Activated T-cell treated with anti-CD3 and anti-CD28 coated beads, Interleukin-2, amount 50 U/mL, for 4 hours (primary cell): ENCODE measurements around the gene MOB2. TPM values are rescaled to one million over a fixed set of nuclear protein-coding genes. Genes with fewer than 3 reads are reported as not detected.

Experiments used
- ATAC-seq, 2 donors: fragments of 200-7000 bp; cut with Tn5 transposase; one replicate each; pipeline ENCODE4 v1.10.0; 2021
- DNase-seq: peaks from one replicate; pipeline ENCODE4 v3.0.0-alpha.2; 2020
- H3K27me3 Mint-ChIP-seq: one replicate; pipeline ENCODE4 v1.8.0; 2021; ENCODE audit warnings: low read depth, mixed read lengths
- H3K36me3 Mint-ChIP-seq: one replicate; pipeline ENCODE4 v1.8.0; 2022; ENCODE audit warnings: mixed read lengths; ENCODE audit not compliant: insufficient read depth
- H3K4me1 Mint-ChIP-seq: one replicate; pipeline ENCODE4 v1.8.0; 2021; ENCODE audit warnings: low read depth, mixed read lengths
- H3K4me3 Mint-ChIP-seq: one replicate; pipeline ENCODE4 v1.8.0; 2021; ENCODE audit warnings: mild to moderate bottlenecking, moderate library complexity, mixed read lengths
- H3K9me3 Mint-ChIP-seq: one replicate; pipeline ENCODE4 v1.8.0; 2021; ENCODE audit warnings: mixed read lengths
- total RNA-seq, 3 donors: library from RNA; stranded (reverse); gene quantifications; one replicate each; pipeline ENCODE4 v1.2.1, GENCODE V29; 2021

MOB2 gene
- total RNA-seq, 3 donors from 2014 or later = 17.7 to 20.1 (median 18.2) TPM

DNA sequence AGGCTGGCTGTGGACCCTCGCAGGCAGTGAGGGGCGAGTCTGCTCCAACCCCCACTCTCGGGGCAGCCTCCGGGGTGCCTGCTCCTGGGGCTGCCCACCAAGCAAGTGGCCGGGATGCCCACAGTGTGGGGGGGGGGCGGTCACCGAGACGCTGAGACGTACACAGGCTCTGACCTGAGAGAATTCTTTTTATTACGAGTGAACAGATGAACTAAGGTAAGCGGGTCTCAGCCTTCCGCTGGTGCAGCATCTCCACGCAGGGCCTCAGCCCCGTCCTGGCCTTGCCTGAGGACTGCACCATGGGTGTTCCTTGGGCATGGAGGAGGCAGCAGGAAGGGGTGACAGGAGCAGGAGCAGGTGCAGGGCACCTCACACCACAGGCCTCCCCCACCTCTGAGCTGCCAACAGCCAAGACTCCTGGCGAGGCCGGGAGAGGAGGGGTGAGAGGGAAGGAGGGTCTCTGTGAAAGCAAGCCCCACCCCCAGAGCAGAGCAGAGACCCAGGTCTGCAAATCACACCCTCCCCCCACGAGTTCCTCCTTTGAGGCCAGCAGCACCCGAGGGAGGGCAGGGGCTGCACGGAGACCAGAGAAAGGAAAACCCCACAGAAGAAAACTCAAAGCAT, 17.2 kb downstream of the MOB2 start:
- Mint-ChIP-seq H3K27me3 (no peaks in the 10 kb centered on the region), H3K9me3 (no peaks in the 10 kb centered on the region), H3K4me3 (no peak overlapping the region), H3K4me1 (no peaks in the 10 kb centered on the region), H3K36me3 (peaks cover 20% of the 10 kb centered on the region)
- DNase-seq (no peak), ATAC-seq (no peak)

DNA sequence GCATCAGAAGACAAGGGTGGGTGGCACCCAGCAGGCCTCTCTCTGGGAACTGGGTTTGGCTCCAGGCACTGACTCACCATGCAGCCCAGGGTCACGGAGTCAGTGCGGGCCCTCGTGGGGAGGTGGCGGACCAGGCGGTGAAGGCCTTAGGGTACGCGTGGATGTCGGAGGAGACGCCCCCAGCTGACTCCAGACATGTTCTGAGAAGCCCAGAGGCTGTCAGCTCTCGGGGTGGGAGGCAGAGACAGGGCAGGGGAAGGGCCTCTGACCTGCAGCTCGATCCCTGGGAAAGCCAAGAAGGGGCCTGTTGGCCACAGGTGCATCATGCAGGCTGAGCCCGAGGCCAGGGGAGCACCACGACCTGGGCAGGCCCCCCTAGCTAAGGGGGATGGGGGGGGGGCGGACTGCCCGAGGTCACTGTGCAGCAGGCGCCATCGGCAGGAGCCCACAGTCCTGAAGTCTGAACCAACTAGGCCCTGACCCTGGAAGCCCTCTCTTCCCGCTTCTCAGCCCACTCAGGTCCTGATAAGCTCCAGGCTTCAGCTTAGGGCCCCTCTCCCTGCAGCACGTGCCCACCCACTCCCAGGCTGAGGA, 18.0 kb downstream of the MOB2 start:
- H3K9me3 Mint-ChIP-seq = no peaks in the 10 kb centered on the region
- H3K4me3 Mint-ChIP-seq = no peak overlapping the region
- H3K27me3 Mint-ChIP-seq = no peaks in the 10 kb centered on the region
- ATAC-seq (no peak), DNase-seq (no peak)
- H3K4me1 Mint-ChIP-seq = no peaks in the 10 kb centered on the region
- H3K36me3 Mint-ChIP-seq = peaks cover 16% of the 10 kb centered on the region

DNA sequence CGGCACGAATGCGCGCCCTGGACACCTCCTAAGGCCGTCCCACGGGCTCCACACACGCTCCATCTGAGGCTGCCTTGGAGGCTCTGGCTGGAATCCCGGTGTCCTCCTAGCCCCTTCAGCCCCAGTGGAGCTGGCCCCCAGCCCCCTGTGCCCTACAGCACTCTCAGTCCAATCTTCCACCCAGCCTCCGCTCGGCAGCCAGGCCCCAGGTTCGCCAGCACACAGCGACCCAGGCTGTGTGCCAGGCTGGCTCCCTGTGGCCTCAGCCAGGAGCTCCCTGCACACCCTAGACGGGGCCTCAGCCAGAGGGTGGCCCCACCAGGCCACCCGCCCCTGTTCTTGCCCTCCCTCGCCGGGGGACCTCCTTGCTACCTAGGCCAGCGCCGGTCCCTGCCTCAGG, 18.6 kb downstream of the MOB2 start:
- ATAC-seq (no peak), DNase-seq (no peak)
- no peak overlapping the region for H3K4me3 Mint-ChIP-seq
- H3K27me3 Mint-ChIP-seq = no peaks in the 10 kb centered on the region
- H3K4me1 Mint-ChIP-seq = no peaks in the 10 kb centered on the region
- H3K36me3 Mint-ChIP-seq = peaks cover 16% of the 10 kb centered on the region
- no peaks in the 10 kb centered on the region for H3K9me3 Mint-ChIP-seq

DNA sequence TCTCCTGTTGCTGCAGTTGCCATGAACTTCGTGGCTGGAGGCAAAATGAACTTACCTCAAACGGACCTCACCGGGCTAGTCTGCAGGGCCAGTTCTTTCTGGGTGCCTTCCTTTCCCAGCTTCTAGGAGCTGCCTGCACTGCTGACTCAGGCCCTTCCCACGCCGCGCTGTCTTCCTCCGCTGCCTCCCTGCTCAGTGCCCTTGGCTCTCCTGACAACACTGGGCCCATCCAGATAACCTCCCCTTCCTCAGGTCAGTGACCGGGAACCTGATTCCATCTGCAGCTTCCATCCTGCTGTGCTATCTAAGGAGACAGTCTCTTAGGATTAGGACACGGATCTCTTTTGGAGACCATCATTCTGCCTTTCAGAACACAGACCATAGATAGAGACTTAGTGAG, 19.3 kb downstream of the MOB2 start:
- Mint-ChIP-seq H3K27me3 (no peaks in the 10 kb centered on the region), H3K36me3 (peaks cover 16% of the 10 kb centered on the region), H3K4me1 (no peaks in the 10 kb centered on the region), H3K4me3 (no peak overlapping the region), H3K9me3 (no peaks in the 10 kb centered on the region)
- DNase-seq = no peak
- no peak for ATAC-seq

DNA sequence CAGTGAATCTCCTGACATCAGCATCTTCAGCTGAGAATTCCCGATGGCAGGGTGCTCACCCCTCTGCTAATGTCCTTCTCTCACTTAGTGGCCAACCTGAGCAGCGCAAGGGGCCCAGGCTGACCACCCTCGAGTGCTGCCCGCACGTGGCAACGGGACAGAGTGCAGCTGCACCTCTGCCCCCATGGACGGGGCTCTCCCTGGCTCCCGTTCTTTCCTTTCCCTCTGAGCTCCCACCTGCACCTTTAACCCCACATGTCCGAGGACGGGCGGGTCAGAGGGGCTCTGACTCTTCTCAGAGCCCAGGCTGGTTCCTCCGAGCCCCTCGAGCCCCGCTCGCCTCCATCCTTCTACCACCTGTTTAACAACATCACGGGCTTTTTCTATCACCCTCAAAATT, 19.8 kb downstream of the MOB2 start:
- H3K27me3 Mint-ChIP-seq = no peaks in the 10 kb centered on the region
- peaks cover 15% of the 10 kb centered on the region for H3K36me3 Mint-ChIP-seq
- DNase-seq (no peak), ATAC-seq (no peak)
- no peak overlapping the region for H3K4me3 Mint-ChIP-seq
- no peaks in the 10 kb centered on the region for H3K9me3 Mint-ChIP-seq
- H3K4me1 Mint-ChIP-seq = no peaks in the 10 kb centered on the region

DNA sequence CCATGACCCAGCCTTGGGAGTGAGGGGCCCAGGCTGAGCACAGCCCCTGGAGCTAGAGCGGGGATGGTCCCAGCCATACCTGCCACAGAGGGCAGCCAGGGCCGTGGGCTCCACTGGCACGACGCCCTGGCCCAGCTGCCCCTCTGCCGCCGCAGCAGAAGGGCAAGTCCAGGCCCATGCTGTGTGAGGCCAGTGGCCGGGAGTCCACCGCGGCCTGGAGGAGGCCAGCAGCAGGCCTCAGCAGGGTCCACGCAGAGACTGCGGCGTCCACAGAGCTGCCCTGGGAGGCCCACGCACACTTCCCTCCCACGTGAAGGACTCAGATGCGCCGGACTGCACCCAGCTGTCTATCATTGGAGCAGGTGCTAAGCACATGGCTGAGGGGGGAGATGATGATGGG, 23.5 kb downstream of the MOB2 start:
- Mint-ChIP-seq H3K4me1 (no peaks in the 10 kb centered on the region), H3K27me3 (no peaks in the 10 kb centered on the region), H3K4me3 (no peak overlapping the region), H3K9me3 (no peaks in the 10 kb centered on the region), H3K36me3 (peaks cover 9% of the 10 kb centered on the region)
- no peak for ATAC-seq
- DNase-seq = no peak

DNA sequence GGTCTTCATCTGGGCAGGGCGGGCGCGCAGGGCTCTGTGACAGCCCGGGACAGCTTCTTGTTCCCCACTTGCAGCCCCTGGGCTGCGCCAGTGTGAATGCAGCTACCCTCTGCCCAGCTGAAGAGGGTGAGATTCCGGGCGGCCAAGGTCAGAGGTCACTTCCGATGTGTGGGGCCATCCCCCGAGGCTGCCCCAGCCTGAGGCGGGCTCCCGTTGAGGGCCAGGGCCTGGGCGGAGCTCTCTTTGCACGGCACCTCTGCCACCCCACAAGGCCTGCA, 23.9 kb downstream of the MOB2 start:
- no peak for DNase-seq
- ATAC-seq = no peak
- Mint-ChIP-seq H3K4me3 (no peak overlapping the region), H3K9me3 (no peaks in the 10 kb centered on the region), H3K27me3 (no peaks in the 10 kb centered on the region), H3K4me1 (no peaks in the 10 kb centered on the region), H3K36me3 (peaks cover 9% of the 10 kb centered on the region)

DNA sequence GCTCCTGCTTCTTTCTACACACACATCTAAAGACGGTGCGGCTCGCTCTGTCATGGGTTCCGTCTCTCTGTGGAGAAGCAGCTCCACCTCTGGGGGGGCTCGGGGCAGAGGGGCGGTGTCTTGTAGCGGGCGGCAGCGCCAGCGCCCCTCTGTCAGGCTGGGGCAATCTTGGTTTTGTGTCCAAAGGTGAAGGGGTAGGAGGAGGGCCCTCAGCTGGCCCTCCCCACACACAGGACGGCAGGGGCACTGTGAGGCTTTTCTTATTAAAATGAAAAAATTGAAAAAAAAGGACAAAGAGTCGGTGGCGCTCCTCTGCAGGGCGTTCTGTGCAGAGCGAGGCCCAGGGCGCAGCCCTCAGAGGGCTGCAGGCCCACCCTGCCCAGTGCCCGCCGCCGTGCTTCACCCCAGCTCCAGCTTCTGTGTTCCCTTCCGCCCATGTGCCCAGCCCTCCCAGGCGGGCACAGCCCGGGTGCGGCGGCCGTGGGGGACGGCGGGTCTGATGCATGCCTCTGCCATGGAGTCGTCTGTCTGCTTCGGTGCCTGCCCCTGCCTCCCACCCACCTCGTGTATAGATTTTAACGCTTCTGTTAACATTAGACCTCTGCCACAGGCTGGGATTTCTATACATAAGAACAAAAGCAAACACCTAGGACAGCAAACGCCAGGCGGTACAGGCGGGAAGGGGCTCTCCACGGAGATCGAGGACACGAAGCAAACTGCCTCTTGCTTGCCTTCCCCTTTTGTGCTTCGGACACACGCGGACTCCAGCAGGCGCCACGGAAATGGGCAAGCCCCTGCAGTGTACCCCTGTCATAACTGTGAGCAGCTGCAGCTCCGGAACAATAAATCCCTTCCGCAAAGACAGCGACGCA, 24.5 kb downstream of the MOB2 start:
- H3K36me3 Mint-ChIP-seq = peaks cover 5% of the 10 kb centered on the region

DNA sequence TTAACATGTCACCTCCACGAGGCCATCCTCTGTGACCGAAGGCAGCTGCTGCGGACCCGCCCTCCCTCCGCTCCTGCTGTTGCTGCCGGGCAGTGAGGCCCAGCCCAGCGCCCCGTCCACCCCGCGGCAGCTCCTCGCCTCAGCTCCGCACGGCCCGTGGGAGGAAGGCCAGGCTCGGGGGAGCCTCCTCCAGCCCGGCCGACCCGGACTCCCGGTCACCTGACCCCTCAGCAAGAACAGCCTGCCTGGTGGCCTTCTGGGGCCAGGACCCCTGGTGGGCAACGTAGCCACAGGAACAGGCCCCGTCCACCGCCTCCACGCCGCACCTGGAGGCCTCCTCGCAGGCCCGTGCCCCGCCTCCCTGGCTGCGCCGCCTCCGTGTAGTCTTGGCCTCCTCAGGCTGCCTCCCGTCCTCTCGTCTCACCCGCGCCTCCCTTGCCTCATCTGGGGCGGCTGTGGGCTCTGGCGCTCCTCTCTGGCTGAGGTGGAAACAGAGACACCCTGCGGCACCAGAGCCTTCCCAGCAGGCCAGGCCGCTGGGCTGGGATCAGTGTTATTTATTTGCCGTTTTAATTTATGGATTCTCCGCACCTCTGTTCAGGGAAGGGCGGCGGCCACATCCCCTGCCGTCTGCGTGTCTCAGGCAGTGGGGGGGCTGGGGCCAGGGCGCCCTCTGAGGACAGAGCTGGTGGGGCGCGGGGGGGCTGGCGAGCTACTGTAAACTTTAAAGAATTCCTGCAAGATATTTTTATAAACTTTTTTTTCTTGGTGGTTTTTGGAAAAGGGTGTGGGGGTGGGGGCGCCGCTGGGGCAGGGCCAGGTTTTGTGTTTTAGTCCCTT, 25.4 kb downstream of the MOB2 start:
- no peaks in the 10 kb centered on the region for H3K27me3 Mint-ChIP-seq
- no peaks in the 10 kb centered on the region for H3K9me3 Mint-ChIP-seq
- DNase-seq (no peak), ATAC-seq (no peak)
- H3K4me1 Mint-ChIP-seq = no peaks in the 10 kb centered on the region
- no peak overlapping the region for H3K4me3 Mint-ChIP-seq
- H3K36me3 Mint-ChIP-seq = peaks cover 5% of the 10 kb centered on the region

More for the DNA sequence above, 24.5 kb downstream of the MOB2 start:
- no peaks in the 10 kb centered on the region for H3K9me3 Mint-ChIP-seq
- DNase-seq = no peak
- no peaks in the 10 kb centered on the region for H3K4me1 Mint-ChIP-seq
- no peak for ATAC-seq
- no peaks in the 10 kb centered on the region for H3K27me3 Mint-ChIP-seq
- no peak overlapping the region for H3K4me3 Mint-ChIP-seq

DNA sequence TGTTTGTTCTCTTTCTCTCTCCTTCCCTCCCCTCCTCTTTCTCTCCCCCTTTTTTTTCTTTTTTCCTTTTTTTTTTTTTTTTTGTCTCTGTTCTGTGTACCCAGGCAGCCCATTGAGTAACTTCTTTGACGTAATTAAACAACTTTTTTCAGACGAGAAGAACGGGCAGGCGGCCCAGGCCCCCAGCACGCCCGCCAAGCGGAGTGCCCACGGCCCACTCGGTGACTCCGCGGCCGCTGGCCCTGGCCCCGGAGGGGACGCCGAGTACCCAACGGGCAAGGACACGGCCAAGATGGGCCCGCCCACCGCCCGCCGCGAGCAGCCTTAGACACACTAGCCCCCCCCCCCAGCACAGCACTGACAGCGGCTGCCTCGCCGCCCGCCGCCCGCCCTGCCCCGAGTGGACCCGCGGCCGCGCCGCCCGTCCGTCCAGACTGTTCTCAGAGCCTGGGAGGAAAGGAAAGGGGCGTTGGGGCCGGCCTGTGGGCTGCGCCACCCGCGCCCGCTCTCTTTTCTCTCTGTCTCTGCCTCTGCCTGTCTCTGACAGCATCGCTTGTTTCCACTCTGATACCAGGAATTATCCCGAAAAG, 26.1 kb downstream of the MOB2 start:
- Mint-ChIP-seq H3K4me3 (no peak overlapping the region), H3K9me3 (no peaks in the 10 kb centered on the region), H3K27me3 (no peaks in the 10 kb centered on the region), H3K36me3 (peaks cover 1% of the 10 kb centered on the region), H3K4me1 (no peaks in the 10 kb centered on the region)
- no peak for ATAC-seq
- DNase-seq = no peak

DNA sequence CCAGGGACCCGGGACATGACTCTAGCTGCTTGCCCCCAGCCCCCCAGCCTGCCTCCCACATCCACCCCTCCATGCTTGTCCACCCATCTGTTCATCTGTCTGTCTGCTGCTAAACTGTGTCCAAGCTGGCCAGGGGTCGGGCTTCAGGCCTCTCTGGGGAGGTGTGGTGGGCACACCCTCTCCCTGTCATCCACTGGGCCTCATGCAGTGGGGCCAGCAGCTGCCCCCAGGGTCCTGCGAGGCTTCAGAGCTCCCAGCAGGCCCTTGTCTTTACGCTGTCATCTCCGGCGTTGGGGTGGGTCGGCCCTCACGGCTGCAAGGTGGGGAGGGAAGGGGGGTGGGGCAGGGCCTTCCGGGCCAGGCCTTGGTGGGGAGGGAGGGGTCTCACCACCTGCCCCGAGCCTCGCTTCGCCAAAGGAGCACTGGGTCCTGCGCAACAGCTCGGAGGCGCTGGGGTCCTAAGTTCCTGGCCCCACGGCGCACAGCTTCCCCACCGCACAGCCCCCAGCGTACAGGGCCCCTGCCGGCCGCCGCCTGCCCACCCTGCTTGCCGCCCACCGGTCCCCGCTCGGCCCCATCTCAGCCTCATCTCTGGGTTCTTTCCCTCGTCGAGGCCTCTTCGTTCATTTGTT, 26.7 kb downstream of the MOB2 start:
- Mint-ChIP-seq H3K4me3 (no peak overlapping the region), H3K9me3 (no peaks in the 10 kb centered on the region), H3K36me3 (no peaks in the 10 kb centered on the region), H3K27me3 (no peaks in the 10 kb centered on the region), H3K4me1 (no peaks in the 10 kb centered on the region)
- DNase-seq = no peak
- no peak for ATAC-seq

DNA sequence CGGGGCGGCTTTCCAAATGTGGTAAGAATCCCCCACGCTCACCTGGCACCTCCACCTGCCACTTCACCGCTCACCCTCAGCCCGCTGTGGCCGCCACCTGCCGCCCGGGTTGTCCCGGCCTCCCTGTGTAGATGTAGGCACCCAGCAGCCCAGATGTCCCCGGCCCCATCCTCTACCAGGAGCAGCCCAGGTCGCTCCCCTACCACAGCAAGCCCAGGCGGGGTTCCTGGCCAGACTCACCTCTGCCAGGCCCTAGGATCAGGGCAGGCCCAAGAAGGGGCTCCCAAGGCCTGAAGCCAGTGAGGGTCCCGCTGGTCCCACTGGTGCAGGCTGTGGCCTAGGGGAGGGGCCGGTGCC, 27.4 kb downstream of the MOB2 start:
- H3K27me3 Mint-ChIP-seq = no peaks in the 10 kb centered on the region
- ATAC-seq (no peak), DNase-seq (no peak)
- H3K4me1 Mint-ChIP-seq = no peaks in the 10 kb centered on the region
- no peaks in the 10 kb centered on the region for H3K36me3 Mint-ChIP-seq
- no peaks in the 10 kb centered on the region for H3K9me3 Mint-ChIP-seq
- no peak overlapping the region for H3K4me3 Mint-ChIP-seq

DNA sequence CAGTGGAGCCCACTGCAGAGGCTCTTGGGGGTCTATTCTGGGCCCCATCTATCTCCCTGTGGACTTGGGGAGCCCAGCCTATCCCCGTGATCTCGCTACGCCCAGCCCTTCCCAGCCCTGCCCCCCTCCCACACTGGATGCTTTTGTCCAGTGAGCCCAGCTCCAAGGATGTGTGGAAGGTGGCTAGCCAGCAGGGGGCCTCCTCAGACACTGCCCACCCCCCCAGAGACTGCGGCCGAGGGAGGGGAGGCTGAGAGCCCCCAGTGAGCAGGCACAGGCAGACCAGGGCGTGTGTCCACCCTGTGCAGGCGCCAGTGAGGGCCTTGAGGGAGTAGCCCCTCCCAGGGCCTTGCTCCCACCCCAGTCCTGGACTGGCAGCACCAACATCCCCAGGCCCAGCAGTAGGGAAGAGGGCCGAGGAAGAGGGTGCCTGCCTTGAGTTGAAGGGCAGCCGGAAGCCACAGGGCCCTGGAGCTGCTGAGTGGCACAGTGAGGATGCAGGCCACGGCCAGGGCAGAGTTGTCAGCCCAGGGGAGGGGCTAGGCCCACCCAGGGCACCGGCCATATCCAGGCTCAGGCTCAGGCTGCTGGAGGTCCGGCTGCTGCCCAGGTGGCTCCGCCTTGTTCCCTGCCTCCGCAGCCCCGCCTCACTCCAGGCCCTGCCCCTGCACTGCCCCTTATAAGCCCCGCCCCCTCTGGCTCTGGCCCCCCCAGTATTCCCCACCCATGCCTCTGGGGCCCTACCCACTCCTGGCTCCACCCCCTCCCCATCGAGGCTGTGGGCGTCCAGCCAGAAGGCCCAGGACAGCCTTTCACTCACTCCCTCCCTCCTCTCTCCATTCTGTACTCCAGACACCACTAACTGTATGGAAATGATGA, 28.0 kb downstream of the MOB2 start:
- no peaks in the 10 kb centered on the region for H3K36me3 Mint-ChIP-seq
- DNase-seq = no peak
- ATAC-seq = no peak
- no peaks in the 10 kb centered on the region for H3K4me1 Mint-ChIP-seq
- H3K27me3 Mint-ChIP-seq = no peaks in the 10 kb centered on the region
- no peaks in the 10 kb centered on the region for H3K9me3 Mint-ChIP-seq
- no peak overlapping the region for H3K4me3 Mint-ChIP-seq
